PFSK-1 (cell line): ENCODE measurements around the gene SHISAL2B.

ENCODE experiments used
- FOXP2 ChIP-seq: optimal IDR thresholded peaks from 2 replicates; pipeline ENCODE3; 2011; ENCODE audit warnings: borderline replicate concordance, control low read depth, inconsistent platforms; ENCODE audit not compliant: insufficient read depth; ENCODE audit errors: extremely low read length, extremely low read depth
- POLR2AphosphoS5 ChIP-seq: IDR thresholded peaks from 2 replicates; pipeline ENCODE4 v1.6.1; 2012; ENCODE audit warnings: low read depth, mild to moderate bottlenecking, control low read depth, low read length, moderate library complexity
- REST ChIP-seq, 2 experiments: IDR thresholded peaks; 2 replicates each; pipeline versions ENCODE4 v1.6.1 to v1.8.0; 2011 to 2012; ENCODE audit warnings: low read depth in 2 of 2, low read length in 2 of 2, control low read depth in 1 of 2, inconsistent platforms in 1 of 2, mild to moderate bottlenecking in 1 of 2, moderate library complexity in 1 of 2; ENCODE audit not compliant: insufficient read depth in 1 of 2
- SIN3A ChIP-seq: IDR thresholded peaks from 2 replicates; pipeline ENCODE4 v1.6.1; 2012; ENCODE audit warnings: mild to moderate bottlenecking, low read length, moderate library complexity, borderline replicate concordance; ENCODE audit not compliant: insufficient read depth
- TAF1 ChIP-seq: IDR thresholded peaks from 2 replicates; pipeline ENCODE4 v1.6.1; 2012; ENCODE audit warnings: low read length, control low read depth, borderline replicate concordance; ENCODE audit not compliant: insufficient read depth

The SHISAL2B gene

GRCh38 chr5:64690104-64690416 is 243 bp upstream of the SHISAL2B start:
- TF ChIP-seq REST (IDR thresholded peaks at IDR 0.05; ENCODE audit: insufficient read depth in 1 of 2, low read depth in 2 of 2, low read length in 2 of 2): no peak
- TF ChIP-seq TAF1: no peak
- no peak for TF ChIP-seq FOXP2
- no peak for TF ChIP-seq POLR2AphosphoS5
- no peak for TF ChIP-seq SIN3A

DNA sequence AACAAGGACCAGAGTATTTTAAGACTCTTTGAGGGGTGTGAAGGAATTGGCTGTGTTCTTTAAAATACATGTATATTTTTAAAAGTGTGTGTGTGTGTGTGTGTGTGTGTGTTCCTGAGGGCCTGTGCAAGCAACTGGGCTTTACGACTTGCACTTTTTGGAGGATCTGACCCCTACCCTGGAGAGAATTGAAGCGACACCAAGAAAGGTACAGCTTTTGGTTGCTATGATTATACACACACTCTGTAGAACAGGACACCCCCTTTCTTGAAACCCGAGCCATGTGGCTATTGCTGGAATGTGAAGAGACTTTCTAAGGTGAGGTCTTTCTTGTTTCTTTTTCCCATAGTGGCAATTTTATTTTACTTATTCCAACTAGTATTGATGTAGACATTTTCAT is 988 bp downstream of the SHISAL2B start:
- TF ChIP-seq POLR2AphosphoS5 (no peak), TAF1 (no peak), REST (IDR thresholded peaks at IDR 0.05; ENCODE audit: insufficient read depth in 1 of 2, low read depth in 2 of 2, low read length in 2 of 2) (no peak), FOXP2 (no peak), SIN3A (no peak)

GRCh38 chr5:64693636-64694035 is 3.3 kb downstream of the SHISAL2B start:
- TF ChIP-seq SIN3A (no peak), FOXP2 (no peak), REST (IDR thresholded peaks at IDR 0.05; ENCODE audit: insufficient read depth in 1 of 2, low read depth in 2 of 2, low read length in 2 of 2) (no peak), POLR2AphosphoS5 (no peak)

DNA sequence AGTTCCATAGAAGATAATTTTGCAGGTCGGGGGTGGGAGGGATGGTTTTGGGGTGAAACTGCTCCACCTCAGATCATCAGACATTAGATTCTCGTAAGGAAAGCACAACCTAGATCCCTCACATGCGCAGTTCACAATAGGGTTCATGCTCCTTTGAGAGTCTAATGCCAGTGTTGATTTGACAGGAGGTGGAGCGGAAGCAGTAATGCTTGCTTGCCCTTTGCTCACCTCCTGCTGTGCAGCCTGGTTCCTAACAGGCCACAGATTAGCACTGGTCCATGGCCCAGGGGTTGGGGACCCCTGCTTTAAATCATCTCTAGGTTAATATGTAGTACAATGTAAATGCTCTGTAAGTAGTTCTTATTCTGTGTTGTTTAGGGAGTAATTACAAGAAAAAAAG is 10.5 kb downstream of the SHISAL2B start:
- TF ChIP-seq POLR2AphosphoS5 (no peak), SIN3A (no peak), FOXP2 (no peak), TAF1 (no peak), REST (IDR thresholded peaks at IDR 0.05; ENCODE audit: insufficient read depth in 1 of 2, low read depth in 2 of 2, low read length in 2 of 2) (no peak)

DNA sequence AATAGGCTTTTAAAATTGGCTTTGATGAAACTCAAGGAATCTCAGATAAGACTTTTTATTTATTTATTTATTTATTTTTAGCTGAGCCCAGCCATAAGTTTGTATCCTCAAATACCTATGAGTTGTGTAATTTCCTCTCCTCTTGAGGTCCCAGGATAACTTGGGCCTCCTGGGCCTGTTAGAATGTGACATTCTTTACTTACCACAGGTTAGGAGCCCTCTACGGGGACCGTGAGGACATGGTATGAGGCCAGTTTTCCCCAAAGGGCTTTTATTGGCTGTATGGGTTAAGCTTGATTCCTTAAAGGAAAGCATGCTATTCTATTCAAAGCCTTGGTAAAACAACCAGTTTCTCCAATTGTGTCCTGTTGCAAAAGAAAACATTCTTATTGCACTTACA is 16.9 kb downstream of the SHISAL2B start:
- TF ChIP-seq FOXP2: no peak
- TF ChIP-seq REST (IDR thresholded peaks at IDR 0.05; ENCODE audit: insufficient read depth in 1 of 2, low read depth in 2 of 2, low read length in 2 of 2): no peak
- no peak for TF ChIP-seq POLR2AphosphoS5
- no peak for TF ChIP-seq TAF1
- TF ChIP-seq SIN3A: no peak
